Neural progenitor cell (in vitro differentiated cells): ENCODE measurements around the gene PPP1R15B.

ENCODE experiments used
- EZH2 ChIP-seq: fragments of 200-600 bp; sonication (generic); IDR thresholded peaks from 2 replicates; pipeline ENCODE4 v1.6.1; 2017; ENCODE audit warnings: antibody characterized with exemption, mild to moderate bottlenecking, moderate library complexity
- TF ChIP-seq, protein P1 (sequence below): fragments of 200-600 bp; sonication (generic); IDR thresholded peaks from 2 replicates; pipeline ENCODE4 v1.5.1; 2017; ENCODE audit warnings: antibody characterized with exemption, mild to moderate bottlenecking

DNA sequence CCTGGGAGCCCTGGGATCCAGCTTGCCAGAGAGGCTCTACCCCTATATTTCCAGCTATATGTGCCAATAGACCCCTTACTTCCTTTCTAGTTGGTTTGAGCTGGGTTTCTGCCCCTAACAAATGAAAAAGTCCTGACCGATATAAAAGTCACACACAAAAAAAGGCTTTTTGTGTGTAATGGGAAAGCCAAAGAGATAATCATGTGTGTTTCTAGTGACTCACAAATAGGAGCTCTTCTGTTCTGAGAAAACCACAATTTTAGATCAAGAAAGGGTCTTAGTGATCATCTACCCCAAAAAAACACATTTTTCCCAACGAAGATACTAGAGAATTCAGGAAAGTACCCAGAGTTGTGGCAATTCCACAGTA, 28.9 kb downstream of the PPP1R15B start:
- TF ChIP-seq, protein P1, sequence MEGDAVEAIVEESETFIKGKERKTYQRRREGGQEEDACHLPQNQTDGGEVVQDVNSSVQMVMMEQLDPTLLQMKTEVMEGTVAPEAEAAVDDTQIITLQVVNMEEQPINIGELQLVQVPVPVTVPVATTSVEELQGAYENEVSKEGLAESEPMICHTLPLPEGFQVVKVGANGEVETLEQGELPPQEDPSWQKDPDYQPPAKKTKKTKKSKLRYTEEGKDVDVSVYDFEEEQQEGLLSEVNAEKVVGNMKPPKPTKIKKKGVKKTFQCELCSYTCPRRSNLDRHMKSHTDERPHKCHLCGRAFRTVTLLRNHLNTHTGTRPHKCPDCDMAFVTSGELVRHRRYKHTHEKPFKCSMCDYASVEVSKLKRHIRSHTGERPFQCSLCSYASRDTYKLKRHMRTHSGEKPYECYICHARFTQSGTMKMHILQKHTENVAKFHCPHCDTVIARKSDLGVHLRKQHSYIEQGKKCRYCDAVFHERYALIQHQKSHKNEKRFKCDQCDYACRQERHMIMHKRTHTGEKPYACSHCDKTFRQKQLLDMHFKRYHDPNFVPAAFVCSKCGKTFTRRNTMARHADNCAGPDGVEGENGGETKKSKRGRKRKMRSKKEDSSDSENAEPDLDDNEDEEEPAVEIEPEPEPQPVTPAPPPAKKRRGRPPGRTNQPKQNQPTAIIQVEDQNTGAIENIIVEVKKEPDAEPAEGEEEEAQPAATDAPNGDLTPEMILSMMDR = no peak
- no peak for TF ChIP-seq EZH2
